ENCODE data around the gene RNF225. TPM values are rescaled to one million over a fixed set of nuclear protein-coding genes. Genes with fewer than 3 reads are reported as not detected.
"Not testable (repeated sequence)": the region's sequence is repeated elsewhere in the genome, so short reads cannot be mapped to it uniquely, and the experiment has no call there.

Gene RNF225
- total RNA-seq, 1 experiment from 2014 or later: 1.8 TPM

- TF ChIP-seq SOX15 (CRISPR knock-in tag; IDR thresholded peaks at IDR 0.05): no peak
- no peak for TF ChIP-seq ZMAT4 (CRISPR knock-in tag; IDR thresholded peaks at IDR 0.05)
- TF ChIP-seq HMGA2 (CRISPR knock-in tag; IDR thresholded peaks at IDR 0.05): no peak
- TF ChIP-seq TP53 (CRISPR knock-in tag; IDR thresholded peaks at IDR 0.05): no peak
- TF ChIP-seq E2F5 (CRISPR knock-in tag; IDR thresholded peaks at IDR 0.05): no peak
- no peak for TF ChIP-seq ZNF121 (CRISPR knock-in tag; IDR thresholded peaks at IDR 0.05)
- TF ChIP-seq ETV6 (CRISPR knock-in tag; IDR thresholded peaks at IDR 0.05): no peak
- no peak for TF ChIP-seq ERG (CRISPR knock-in tag; IDR thresholded peaks at IDR 0.05)
- no peak for TF ChIP-seq FOXP4 (CRISPR knock-in tag; IDR thresholded peaks at IDR 0.05)
- TF ChIP-seq USF1 (CRISPR knock-in tag; IDR thresholded peaks at IDR 0.05): no peak
These were observed 21.3 kb upstream of the RNF225 start (continued) for GRCh38 chr19:58374200-58374599.

GRCh38 chr19:58376724-58377123, 18.7 kb upstream of the RNF225 start:
- H3K36me3 Mint-ChIP-seq; H3K27me3 Mint-ChIP-seq (ENCODE audit: low read depth); CTCF ChIA-PET; ATAC-seq; H3K27ac Mint-ChIP-seq; POLR2A ChIA-PET; DNase-seq (ENCODE audit: low spot score); H3K4me3 Mint-ChIP-seq; H3K9me3 Mint-ChIP-seq; H3K4me1 Mint-ChIP-seq: not testable (repeated sequence)

GRCh38 chr19:58379246-58379645, 16.2 kb upstream of the RNF225 start:
- no peaks in the 10 kb centered on the region for H3K9me3 Mint-ChIP-seq
- ATAC-seq: no peak
- H3K27me3 Mint-ChIP-seq (ENCODE audit: low read depth): no peaks in the 10 kb centered on the region
- ChIA-PET POLR2A (no interaction called here), CTCF (no interaction called here)
- no peaks in the 10 kb centered on the region for H3K36me3 Mint-ChIP-seq
- H3K4me3 Mint-ChIP-seq: peak overlapping the region; percentile 85
- no peak for TF ChIP-seq MYBL2 (CRISPR knock-in tag; IDR thresholded peaks at IDR 0.05)
- no peak for TF ChIP-seq OVOL2 (CRISPR knock-in tag; IDR thresholded peaks at IDR 0.05; ENCODE audit: borderline replicate concordance)
- TF ChIP-seq ZNF281 (CRISPR knock-in tag; IDR thresholded peaks at IDR 0.05): no peak
- H3K4me1 Mint-ChIP-seq: peaks cover 8% of the 10 kb centered on the region
- DNase-seq (ENCODE audit: low spot score): no peak
- no peak overlapping the region for H3K27ac Mint-ChIP-seq
